Glutamatergic neuron (in vitro differentiated cells): ENCODE measurements around the gene LRRC10. TPM values are rescaled to one million over a fixed set of nuclear protein-coding genes. Genes with fewer than 3 reads are reported as not detected.

Experiments used
- DNase-seq: peaks from one replicate; pipeline ENCODE4 v3.0.0; 2022
- H3K27ac Mint-ChIP-seq: one replicate; pipeline ENCODE4 v1.8.0; 2020; ENCODE audit warnings: mild to moderate bottlenecking, mixed read lengths, inconsistent platforms; ENCODE audit not compliant: unreplicated experiment
- H3K27me3 Mint-ChIP-seq: one replicate; pipeline ENCODE4 v1.8.0; 2020; ENCODE audit warnings: mild to moderate bottlenecking, moderate library complexity, mixed read lengths, inconsistent platforms; ENCODE audit not compliant: unreplicated experiment
- H3K36me3 Mint-ChIP-seq: one replicate; pipeline ENCODE4 v1.8.0; 2020; ENCODE audit warnings: mild to moderate bottlenecking, mixed read lengths, inconsistent platforms; ENCODE audit not compliant: unreplicated experiment
- H3K4me1 Mint-ChIP-seq: one replicate; pipeline ENCODE4 v1.8.0; 2020; ENCODE audit warnings: mild to moderate bottlenecking, low read depth, mixed read lengths, inconsistent platforms; ENCODE audit not compliant: unreplicated experiment
- H3K4me3 Mint-ChIP-seq: one replicate; pipeline ENCODE4 v1.8.0; 2020; ENCODE audit warnings: mild to moderate bottlenecking, mixed read lengths, inconsistent platforms; ENCODE audit not compliant: unreplicated experiment
- H3K9me3 Mint-ChIP-seq: one replicate; pipeline ENCODE4 v1.8.0; 2020; ENCODE audit warnings: mild to moderate bottlenecking, moderate library complexity, mixed read lengths, inconsistent platforms; ENCODE audit not compliant: unreplicated experiment
- total RNA-seq: library from RNA; stranded (reverse); fragmentation: NEBNext Ultra II Directional; extraction: Animal tissue kit (Norgen Biotek cat#: 25700); gene quantifications from one replicate; pipeline ENCODE4 v1.2.1, GENCODE V29; 2021; ENCODE audit not compliant: unreplicated experiment
- TF ChIP-seq, protein P1 (sequence below): fragments of 200-600 bp; sonication (generic); IDR thresholded peaks from one replicate; pipeline ENCODE4 v1.5.0; 2021; ENCODE audit not compliant: partially characterized antibody, unreplicated experiment

The LRRC10 gene
- total RNA-seq, 1 donor from 2014 or later = not detected

DNA sequence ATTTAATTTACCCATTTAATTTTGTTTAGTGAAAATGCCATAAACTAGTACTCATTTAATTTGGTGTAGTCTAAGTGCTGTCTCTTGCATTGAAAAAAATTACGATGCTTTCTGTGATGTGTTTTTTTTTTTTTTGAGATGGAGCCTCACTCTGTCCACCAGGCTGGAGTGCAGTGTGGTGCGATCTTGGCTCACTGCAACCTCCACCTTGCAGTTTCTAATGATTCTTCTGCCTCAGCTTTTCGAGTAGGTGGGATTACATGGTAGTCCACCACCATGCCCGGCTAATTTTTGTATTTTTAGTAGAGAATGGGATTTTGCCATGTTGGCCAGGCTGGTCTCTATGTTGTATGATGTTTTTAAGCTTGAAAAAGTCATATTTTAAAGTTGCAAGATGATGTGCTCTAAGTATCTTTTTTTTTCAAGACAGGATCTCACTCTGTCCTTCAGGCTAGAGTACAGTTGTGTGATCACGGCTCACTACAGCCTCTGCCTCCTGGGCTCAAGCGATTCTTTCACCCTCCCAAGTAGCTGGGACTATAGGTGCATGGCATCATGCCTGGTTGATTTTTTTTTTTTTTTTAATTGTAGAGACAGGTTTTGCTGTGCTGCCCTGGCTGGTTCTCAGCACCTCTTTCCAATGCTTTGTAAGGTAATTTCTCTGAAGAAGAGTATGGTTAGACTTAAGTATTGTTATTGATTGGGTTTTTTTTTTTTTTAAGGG is 8.6 kb downstream of the LRRC10 start:
- Mint-ChIP-seq H3K27ac (no peak overlapping the region), H3K4me3 (no peak overlapping the region), H3K27me3 (no peaks in the 10 kb centered on the region), H3K9me3 (peaks cover 1% of the 10 kb centered on the region), H3K36me3 (no peaks in the 10 kb centered on the region), H3K4me1 (peaks cover 3% of the 10 kb centered on the region)
- TF ChIP-seq, protein P1, sequence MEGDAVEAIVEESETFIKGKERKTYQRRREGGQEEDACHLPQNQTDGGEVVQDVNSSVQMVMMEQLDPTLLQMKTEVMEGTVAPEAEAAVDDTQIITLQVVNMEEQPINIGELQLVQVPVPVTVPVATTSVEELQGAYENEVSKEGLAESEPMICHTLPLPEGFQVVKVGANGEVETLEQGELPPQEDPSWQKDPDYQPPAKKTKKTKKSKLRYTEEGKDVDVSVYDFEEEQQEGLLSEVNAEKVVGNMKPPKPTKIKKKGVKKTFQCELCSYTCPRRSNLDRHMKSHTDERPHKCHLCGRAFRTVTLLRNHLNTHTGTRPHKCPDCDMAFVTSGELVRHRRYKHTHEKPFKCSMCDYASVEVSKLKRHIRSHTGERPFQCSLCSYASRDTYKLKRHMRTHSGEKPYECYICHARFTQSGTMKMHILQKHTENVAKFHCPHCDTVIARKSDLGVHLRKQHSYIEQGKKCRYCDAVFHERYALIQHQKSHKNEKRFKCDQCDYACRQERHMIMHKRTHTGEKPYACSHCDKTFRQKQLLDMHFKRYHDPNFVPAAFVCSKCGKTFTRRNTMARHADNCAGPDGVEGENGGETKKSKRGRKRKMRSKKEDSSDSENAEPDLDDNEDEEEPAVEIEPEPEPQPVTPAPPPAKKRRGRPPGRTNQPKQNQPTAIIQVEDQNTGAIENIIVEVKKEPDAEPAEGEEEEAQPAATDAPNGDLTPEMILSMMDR = no peak
- DNase-seq = no peak

DNA sequence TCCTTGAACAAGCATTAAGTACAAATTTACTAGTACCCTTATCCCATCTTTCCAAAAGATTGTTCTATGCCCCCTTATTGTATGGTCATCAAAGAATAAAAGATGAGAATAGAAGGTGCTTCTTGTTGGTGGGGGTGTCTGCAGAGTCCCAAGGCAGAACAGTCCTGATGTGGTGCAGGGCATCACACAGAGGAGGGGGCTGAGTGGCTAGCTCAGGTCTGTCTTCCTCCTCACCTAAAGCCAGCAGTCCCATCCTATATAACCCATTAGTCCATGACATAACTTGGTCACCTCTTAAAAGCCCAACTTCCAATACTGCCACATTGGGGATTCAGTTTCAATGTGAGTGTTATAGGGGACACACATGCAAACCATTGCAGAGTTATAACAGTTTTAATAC is 9.9 kb downstream of the LRRC10 start:
- Mint-ChIP-seq H3K27me3 (no peaks in the 10 kb centered on the region), H3K4me1 (peaks cover 3% of the 10 kb centered on the region), H3K4me3 (no peak overlapping the region), H3K27ac (no peak overlapping the region), H3K36me3 (no peaks in the 10 kb centered on the region), H3K9me3 (peaks cover 1% of the 10 kb centered on the region)
- no peak for DNase-seq
- TF ChIP-seq, protein P1 = no peak

DNA sequence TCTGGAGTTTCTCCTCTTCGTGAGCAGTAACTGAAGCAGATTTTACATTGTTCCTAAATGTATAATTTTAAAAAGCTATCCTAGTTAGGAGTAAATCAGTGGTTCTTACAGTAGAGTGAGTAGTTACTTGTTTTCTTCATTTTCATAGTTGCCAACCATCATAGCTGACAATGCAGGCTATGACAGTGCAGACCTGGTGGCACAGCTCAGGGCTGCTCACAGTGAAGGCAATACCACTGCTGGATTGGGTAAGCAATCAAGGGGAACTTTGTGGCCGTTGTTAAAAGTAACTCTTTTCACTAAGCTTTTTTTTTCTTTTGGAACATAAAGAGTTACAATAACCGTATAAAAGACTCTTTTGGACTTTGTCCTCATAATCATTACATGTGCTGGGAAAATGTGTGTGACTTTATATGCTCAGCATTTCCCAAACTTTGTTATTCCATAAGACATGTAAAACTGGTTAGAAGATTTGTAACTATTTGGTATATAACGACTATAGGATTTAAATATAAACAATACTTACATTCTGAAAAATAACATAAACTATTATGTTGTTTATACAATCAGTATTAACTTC is 12.4 kb downstream of the LRRC10 start:
- Mint-ChIP-seq H3K4me1 (no peaks in the 10 kb centered on the region), H3K9me3 (peaks cover 1% of the 10 kb centered on the region), H3K4me3 (no peak overlapping the region), H3K27ac (no peak overlapping the region), H3K27me3 (no peaks in the 10 kb centered on the region), H3K36me3 (no peaks in the 10 kb centered on the region)
- TF ChIP-seq, protein P1 = no peak
- no peak for DNase-seq

DNA sequence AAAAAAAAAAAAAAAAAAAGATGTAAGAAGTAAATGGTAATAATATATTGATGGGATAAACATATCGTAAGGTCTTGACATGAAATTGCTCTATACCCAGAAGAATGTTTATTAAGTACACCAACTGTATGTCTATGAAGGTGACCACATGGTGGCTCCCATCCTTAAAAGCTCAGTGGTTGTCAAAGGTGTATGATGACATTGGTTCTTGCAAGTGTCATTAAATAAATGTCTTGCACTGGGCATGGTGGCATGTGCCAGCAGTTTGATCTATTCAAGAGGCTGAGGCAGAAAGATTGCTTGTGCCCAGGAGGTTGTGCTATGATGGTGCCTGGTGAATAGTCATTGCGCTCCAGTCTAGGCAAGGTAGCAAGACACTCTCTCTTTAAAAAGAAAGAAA is 15.0 kb downstream of the LRRC10 start:
- H3K36me3 Mint-ChIP-seq = no peaks in the 10 kb centered on the region
- no peak for DNase-seq
- TF ChIP-seq, protein P1 = no peak
- no peak overlapping the region for H3K27ac Mint-ChIP-seq
- no peaks in the 10 kb centered on the region for H3K27me3 Mint-ChIP-seq
- H3K9me3 Mint-ChIP-seq = no peaks in the 10 kb centered on the region
- no peaks in the 10 kb centered on the region for H3K4me1 Mint-ChIP-seq
- no peak overlapping the region for H3K4me3 Mint-ChIP-seq

DNA sequence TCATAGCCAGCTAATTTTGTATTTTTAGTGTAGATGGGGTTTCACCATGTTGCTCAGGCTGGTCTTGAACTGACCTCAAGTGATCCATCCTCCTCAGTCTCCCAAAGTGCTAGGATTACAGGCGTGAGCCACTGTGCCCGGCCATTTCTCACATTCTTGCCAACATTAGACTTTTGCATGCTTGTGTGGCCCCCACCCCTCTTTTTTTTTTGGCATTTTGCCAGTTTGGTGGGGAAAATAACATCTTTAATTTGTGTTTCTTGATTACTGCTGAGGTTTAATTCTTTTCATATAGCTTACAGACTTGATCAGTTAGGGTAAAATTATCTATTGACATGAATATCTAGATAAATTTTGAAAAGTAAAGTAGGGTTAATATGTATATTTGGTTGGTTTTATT is 21.6 kb downstream of the LRRC10 start:
- TF ChIP-seq, protein P1 = no peak
- Mint-ChIP-seq H3K9me3 (no peaks in the 10 kb centered on the region), H3K27ac (no peak overlapping the region), H3K36me3 (no peaks in the 10 kb centered on the region), H3K4me1 (no peaks in the 10 kb centered on the region), H3K27me3 (peaks cover 3% of the 10 kb centered on the region), H3K4me3 (no peak overlapping the region)
- DNase-seq = no peak
